WTC11 (cell line): Measurements from ENCODE around the gene NRROS. TPM values are rescaled to one million over a fixed set of nuclear protein-coding genes. Genes with fewer than 3 reads are reported as not detected.
"Not testable (repeated sequence)": the region's sequence is repeated elsewhere in the genome, so short reads cannot be mapped to it uniquely, and the experiment has no call there.

Experiments used
- ATAC-seq: fragments of 200-7000 bp; cut with Tn5 transposase; 2 replicates; pipeline ENCODE4 v1.10.0; 2021; ENCODE audit warnings: mild to moderate bottlenecking, moderate library complexity
- CTCF ChIA-PET: fragments of 300-600 bp; sonication (Branson Sonifier 250); formaldehyde crosslinking; loops from one replicate; lab custom pipeline; 2021; ENCODE audit warnings: antibody characterized with exemption; lab: Charles Lee
- POLR2A ChIA-PET: fragments of 350-600 bp; sonication (Branson Sonifier 250); formaldehyde crosslinking; loops from one replicate; lab custom pipeline; 2021; ENCODE audit warnings: antibody characterized with exemption; lab: Charles Lee
- DNase-seq: peaks from one replicate; pipeline ENCODE4 v3.0.0; 2021; ENCODE audit warnings: low spot score
- H3K27ac Mint-ChIP-seq: 2 replicates; pipeline ENCODE4 v1.8.0; 2021; ENCODE audit warnings: mixed read lengths
- H3K27me3 Mint-ChIP-seq: 2 replicates; pipeline ENCODE4 v1.8.0; 2021; ENCODE audit warnings: low read depth, mild to moderate bottlenecking, moderate library complexity, mixed read lengths
- H3K36me3 Mint-ChIP-seq: 2 replicates; pipeline ENCODE4 v1.8.0; 2021; ENCODE audit warnings: mixed read lengths
- H3K4me1 Mint-ChIP-seq: 2 replicates; pipeline ENCODE4 v1.8.0; 2022; ENCODE audit warnings: mixed read lengths
- H3K4me3 Mint-ChIP-seq: 2 replicates; pipeline ENCODE4 v1.8.0; 2021; ENCODE audit warnings: mild to moderate bottlenecking, moderate library complexity, mixed read lengths
- H3K9me3 Mint-ChIP-seq: 2 replicates; pipeline ENCODE4 v1.8.0; 2021; ENCODE audit warnings: mixed read lengths
- ARID4B ChIP-seq: sonication (generic); formaldehyde crosslinking; IDR thresholded peaks from 2 replicates; pipeline ENCODE4 v1.8.0; 2023; ENCODE audit warnings: missing genetic modification reagents, mild to moderate bottlenecking, borderline replicate concordance
- ATF3 ChIP-seq: sonication (generic); formaldehyde crosslinking; conservative IDR thresholded peaks from 2 replicates; pipeline ENCODE4 v1.8.1; 2022; ENCODE audit warnings: mild to moderate bottlenecking, missing genetic modification reagents
- ERG ChIP-seq: fragments of 250-450 bp; sonication (Bioruptor Pico); IDR thresholded peaks from 2 replicates; pipeline ENCODE4 v1.8.0; 2021; ENCODE audit warnings: mild to moderate bottlenecking
- FOXJ3 ChIP-seq: sonication (generic); formaldehyde crosslinking; IDR thresholded peaks from 2 replicates; pipeline ENCODE4 v1.9.0; 2021; ENCODE audit warnings: missing genetic modification reagents, mild to moderate bottlenecking, borderline replicate concordance
- FOXK1 ChIP-seq: sonication (generic); formaldehyde crosslinking; IDR thresholded peaks from 2 replicates; pipeline ENCODE4 v1.8.0; 2022; ENCODE audit warnings: mild to moderate bottlenecking, moderate library complexity, missing genetic modification reagents
- FOXP1 ChIP-seq: sonication (generic); formaldehyde crosslinking; IDR thresholded peaks from 2 replicates; pipeline ENCODE4 v1.8.0; 2022; ENCODE audit warnings: missing genetic modification reagents, mild to moderate bottlenecking, moderate library complexity, borderline replicate concordance
- IRF2 ChIP-seq: sonication (generic); formaldehyde crosslinking; IDR thresholded peaks from 2 replicates; pipeline ENCODE4 v1.8.0; 2022; ENCODE audit warnings: low read depth, missing genetic modification reagents, borderline replicate concordance
- JAZF1 ChIP-seq: fragments of 250-450 bp; sonication (Bioruptor Pico); IDR thresholded peaks from 2 replicates; pipeline ENCODE4 v1.9.0; 2021; ENCODE audit warnings: moderate library complexity, mild to moderate bottlenecking, inconsistent platforms
- NFATC4 ChIP-seq: fragments of 250-450 bp; sonication (Bioruptor Pico); IDR thresholded peaks from 2 replicates; pipeline ENCODE4 v1.9.0; 2021; ENCODE audit warnings: mild to moderate bottlenecking
- NFE2L1 ChIP-seq: sonication (generic); formaldehyde crosslinking; IDR thresholded peaks from 2 replicates; pipeline ENCODE4 v1.8.1; 2023; ENCODE audit warnings: missing genetic modification reagents
- NR2C2 ChIP-seq: sonication (generic); formaldehyde crosslinking; IDR thresholded peaks from 2 replicates; pipeline ENCODE4 v1.8.0; 2022; ENCODE audit warnings: mild to moderate bottlenecking, missing genetic modification reagents
- TCF7 ChIP-seq: sonication (generic); formaldehyde crosslinking; IDR thresholded peaks from 2 replicates; pipeline ENCODE4 v1.8.0; 2022; ENCODE audit warnings: mild to moderate bottlenecking, low read depth, missing genetic modification reagents, moderate library complexity
- ZNF219 ChIP-seq: sonication (generic); formaldehyde crosslinking; IDR thresholded peaks from 2 replicates; pipeline ENCODE4 v1.8.0; 2023; ENCODE audit warnings: missing genetic modification reagents, mild to moderate bottlenecking, borderline replicate concordance
- ZNF317 ChIP-seq: sonication (generic); formaldehyde crosslinking; IDR thresholded peaks from 2 replicates; pipeline ENCODE4 v1.8.1; 2023; ENCODE audit warnings: low read depth, mild to moderate bottlenecking, moderate library complexity, missing genetic modification reagents, borderline replicate concordance
- total RNA-seq: library from RNA; stranded (reverse); gene quantifications from 3 replicates; pipeline ENCODE4 v1.2.3, GENCODE V29; 2021
- TF ChIP-seq, protein P1 (sequence below): sonication (generic); formaldehyde crosslinking; IDR thresholded peaks from 2 replicates; pipeline ENCODE4 v1.8.1; 2023; ENCODE audit warnings: mild to moderate bottlenecking, missing genetic modification reagents
- TF ChIP-seq, protein P2 (sequence below): fragments of 250-450 bp; sonication (Bioruptor Pico); IDR thresholded peaks from 2 replicates; pipeline ENCODE4 v2.1.2; 2022; ENCODE audit warnings: mild to moderate bottlenecking, moderate library complexity
- TF ChIP-seq, protein P3 (sequence below): sonication (generic); formaldehyde crosslinking; IDR thresholded peaks from 2 replicates; pipeline ENCODE4 v1.8.0; 2022; ENCODE audit warnings: mild to moderate bottlenecking, missing genetic modification reagents

NRROS gene
- total RNA-seq, 1 experiment from 2014 or later: 3.1 TPM

- ChIA-PET CTCF (no interaction called here), POLR2A (interaction anchor here (0.7 kb wide), 2 partner anchors 20 to 123 kb away, joined by 7 to 9 read pairs; partner anchors contain the start of gene PAK2)
- no peak for TF ChIP-seq IRF2
- no peak for TF ChIP-seq FOXK1 (CRISPR knock-in tag)
- no peak for TF ChIP-seq FOXP1 (CRISPR knock-in tag)
- no peak for TF ChIP-seq TCF7 (CRISPR knock-in tag)
- TF ChIP-seq ZNF317 (CRISPR knock-in tag): no peak
- DNase-seq (no peak), ATAC-seq (no peak)
- Mint-ChIP-seq H3K36me3 (no peaks in the 10 kb centered on the region), H3K4me3 (no peak overlapping the region), H3K9me3 (no peaks in the 10 kb centered on the region), H3K27me3 (no peaks in the 10 kb centered on the region; the same call in 1 of the 2 replicates), H3K4me1 (peaks cover 19% of the 10 kb centered on the region), H3K27ac (peak overlapping the region; percentile 23; the same call in 1 of the 2 replicates)
Observed at GRCh38 chr3:196617256-196617655, 22.2 kb upstream of the NRROS start.

DNA sequence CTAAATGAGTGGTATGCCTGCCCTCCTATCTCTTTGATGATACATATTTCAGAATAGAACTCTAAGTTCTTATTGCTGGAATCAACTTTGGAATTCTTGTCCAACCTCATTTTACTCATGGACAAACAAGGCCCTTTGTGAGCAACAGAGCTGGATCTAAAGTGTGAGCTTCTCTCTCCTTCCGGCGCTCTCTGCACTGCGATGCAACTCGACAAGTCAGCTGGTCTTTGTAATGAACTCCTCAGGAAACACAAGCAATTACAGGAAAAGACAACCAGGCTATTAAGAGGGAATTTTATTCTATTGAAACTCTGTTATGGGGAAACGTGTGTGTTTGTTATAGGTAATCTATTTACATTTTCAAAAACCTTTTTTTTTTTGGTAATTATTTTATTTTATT is 20.3 kb upstream of the NRROS start:
- DNase-seq: no peak
- TF ChIP-seq ATF3 (CRISPR knock-in tag) (no peak), NFE2L1 (CRISPR knock-in tag) (no peak), NR2C2 (CRISPR knock-in tag) (no peak), FOXJ3 (CRISPR knock-in tag) (no peak), JAZF1 (CRISPR knock-in tag) (no peak), ZNF219 (CRISPR knock-in tag) (no peak), NFATC4 (CRISPR knock-in tag) (no peak), ARID4B (CRISPR knock-in tag) (no peak), ERG (CRISPR knock-in tag) (no peak)
- TF ChIP-seq, protein P1, sequence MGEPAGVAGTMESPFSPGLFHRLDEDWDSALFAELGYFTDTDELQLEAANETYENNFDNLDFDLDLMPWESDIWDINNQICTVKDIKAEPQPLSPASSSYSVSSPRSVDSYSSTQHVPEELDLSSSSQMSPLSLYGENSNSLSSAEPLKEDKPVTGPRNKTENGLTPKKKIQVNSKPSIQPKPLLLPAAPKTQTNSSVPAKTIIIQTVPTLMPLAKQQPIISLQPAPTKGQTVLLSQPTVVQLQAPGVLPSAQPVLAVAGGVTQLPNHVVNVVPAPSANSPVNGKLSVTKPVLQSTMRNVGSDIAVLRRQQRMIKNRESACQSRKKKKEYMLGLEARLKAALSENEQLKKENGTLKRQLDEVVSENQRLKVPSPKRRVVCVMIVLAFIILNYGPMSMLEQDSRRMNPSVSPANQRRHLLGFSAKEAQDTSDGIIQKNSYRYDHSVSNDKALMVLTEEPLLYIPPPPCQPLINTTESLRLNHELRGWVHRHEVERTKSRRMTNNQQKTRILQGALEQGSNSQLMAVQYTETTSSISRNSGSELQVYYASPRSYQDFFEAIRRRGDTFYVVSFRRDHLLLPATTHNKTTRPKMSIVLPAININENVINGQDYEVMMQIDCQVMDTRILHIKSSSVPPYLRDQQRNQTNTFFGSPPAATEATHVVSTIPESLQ (CRISPR knock-in tag): no peak
- TF ChIP-seq, protein P2, sequence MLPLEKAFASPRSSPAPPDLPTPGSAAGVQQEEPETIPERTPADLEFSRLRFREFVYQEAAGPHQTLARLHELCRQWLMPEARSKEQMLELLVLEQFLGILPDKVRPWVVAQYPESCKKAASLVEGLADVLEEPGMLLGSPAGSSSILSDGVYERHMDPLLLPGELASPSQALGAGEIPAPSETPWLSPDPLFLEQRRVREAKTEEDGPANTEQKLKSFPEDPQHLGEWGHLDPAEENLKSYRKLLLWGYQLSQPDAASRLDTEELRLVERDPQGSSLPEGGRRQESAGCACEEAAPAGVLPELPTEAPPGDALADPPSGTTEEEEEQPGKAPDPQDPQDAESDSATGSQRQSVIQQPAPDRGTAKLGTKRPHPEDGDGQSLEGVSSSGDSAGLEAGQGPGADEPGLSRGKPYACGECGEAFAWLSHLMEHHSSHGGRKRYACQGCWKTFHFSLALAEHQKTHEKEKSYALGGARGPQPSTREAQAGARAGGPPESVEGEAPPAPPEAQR: no peak
- TF ChIP-seq, protein P3, sequence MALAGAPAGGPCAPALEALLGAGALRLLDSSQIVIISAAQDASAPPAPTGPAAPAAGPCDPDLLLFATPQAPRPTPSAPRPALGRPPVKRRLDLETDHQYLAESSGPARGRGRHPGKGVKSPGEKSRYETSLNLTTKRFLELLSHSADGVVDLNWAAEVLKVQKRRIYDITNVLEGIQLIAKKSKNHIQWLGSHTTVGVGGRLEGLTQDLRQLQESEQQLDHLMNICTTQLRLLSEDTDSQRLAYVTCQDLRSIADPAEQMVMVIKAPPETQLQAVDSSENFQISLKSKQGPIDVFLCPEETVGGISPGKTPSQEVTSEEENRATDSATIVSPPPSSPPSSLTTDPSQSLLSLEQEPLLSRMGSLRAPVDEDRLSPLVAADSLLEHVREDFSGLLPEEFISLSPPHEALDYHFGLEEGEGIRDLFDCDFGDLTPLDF (CRISPR knock-in tag): no peak
- Mint-ChIP-seq H3K27ac (peak overlapping the region; percentile 19; the same call in 1 of the 2 replicates), H3K4me3 (no peak overlapping the region), H3K27me3 (no peaks in the 10 kb centered on the region; the same call in 1 of the 2 replicates), H3K36me3 (no peaks in the 10 kb centered on the region), H3K4me1 (peaks cover 16% of the 10 kb centered on the region), H3K9me3 (no peaks in the 10 kb centered on the region)
- CTCF ChIA-PET: interaction anchor here (0.6 kb wide), 1 partner anchor 168 kb away, joined by 3 read pairs; no protein-coding TSS in a partner anchor
- no peak for ATAC-seq
- POLR2A ChIA-PET: no interaction called here

DNA sequence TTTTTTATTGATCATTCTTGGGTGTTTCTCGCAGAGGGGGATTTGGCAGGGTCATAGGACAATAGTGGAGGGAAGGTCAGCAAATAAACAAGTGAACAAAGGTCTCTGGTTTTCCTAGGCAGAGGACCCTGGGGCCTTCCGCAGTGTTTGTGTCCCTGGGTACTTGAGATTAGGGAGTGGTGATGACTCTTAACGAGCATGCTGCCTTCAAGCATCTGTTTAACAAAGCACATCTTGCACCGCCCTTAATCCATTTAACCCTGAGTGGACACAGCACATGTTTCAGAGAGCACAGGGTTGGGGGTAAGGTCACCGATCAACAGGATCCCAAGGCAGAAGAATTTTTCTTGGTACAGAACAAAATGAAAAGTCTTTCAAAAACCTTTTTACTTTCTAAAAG is 19.9 kb upstream of the NRROS start:
- H3K4me3 Mint-ChIP-seq, H3K9me3 Mint-ChIP-seq, DNase-seq, H3K27me3 Mint-ChIP-seq, H3K27ac Mint-ChIP-seq, H3K36me3 Mint-ChIP-seq, ATAC-seq, POLR2A ChIA-PET: not testable (repeated sequence)
- peaks cover 16% of the 10 kb centered on the region for H3K4me1 Mint-ChIP-seq
- CTCF ChIA-PET: interaction anchor here (0.6 kb wide), 2 partner anchors 10 to 168 kb away, joined by 3 read pairs; no protein-coding TSS in a partner anchor
